Measurements from ENCODE around the gene DLGAP4. TPM values are rescaled to one million over a fixed set of nuclear protein-coding genes. Genes with fewer than 3 reads are reported as not detected.

DLGAP4 gene
- total RNA-seq, 2 donors from 2014 or later: 23.1 to 60.0 TPM

DNA sequence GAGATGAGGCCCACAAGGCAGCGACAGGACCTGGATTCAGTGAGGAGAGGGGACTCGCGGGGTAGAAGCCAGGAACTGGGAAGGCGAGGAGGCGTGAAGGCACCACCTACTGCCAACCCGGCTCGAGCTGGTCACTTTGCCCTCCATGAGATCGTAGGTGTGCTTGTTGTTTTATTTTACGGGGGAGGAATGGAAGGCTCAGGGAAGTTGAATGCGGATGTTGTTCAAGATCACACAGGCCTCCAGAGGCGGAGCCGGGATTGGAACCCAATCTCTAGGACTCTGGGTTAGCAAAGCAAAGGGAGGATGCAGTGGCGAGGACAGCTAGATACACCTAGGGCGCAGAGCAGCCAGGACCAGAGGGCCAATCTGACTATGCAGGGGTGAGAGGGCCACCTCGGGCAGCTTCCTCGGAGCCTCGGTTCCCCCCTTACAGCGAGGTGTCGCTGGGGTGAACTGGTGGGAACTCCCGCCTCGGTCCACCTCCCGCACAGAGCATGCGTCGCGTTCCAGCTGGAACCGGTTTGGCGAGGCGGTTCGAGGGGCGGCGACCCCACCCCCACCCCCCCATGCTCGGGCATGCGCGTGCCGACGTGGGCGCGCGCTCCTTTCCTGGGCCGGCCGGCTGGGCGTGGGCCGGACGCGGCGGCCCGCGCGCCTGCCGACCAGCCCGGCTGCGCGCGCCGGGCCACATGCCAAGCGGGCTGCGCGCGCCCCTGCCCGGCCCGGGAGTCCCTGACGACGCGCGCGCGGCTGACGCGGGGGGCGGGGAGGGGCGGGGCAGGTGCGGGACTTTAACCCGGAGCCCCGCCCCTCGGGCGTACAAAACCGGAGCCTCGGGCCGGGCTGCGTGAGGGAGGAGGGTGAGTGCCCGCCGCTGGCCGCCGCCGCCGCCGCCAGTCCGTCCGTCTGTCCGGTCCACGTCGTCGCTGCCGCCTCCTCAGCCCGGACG is 154.8 kb downstream of the DLGAP4 start:
- no peaks in the 10 kb centered on the region for H3K36me3 ChIP-seq (replicated peaks in 1 of 2; ENCODE audit: insufficient read depth in 1 of 2, low read depth in 2 of 2)
- H3K27me3 ChIP-seq: no peaks in the 10 kb centered on the region
- H3K4me3 ChIP-seq: no peak overlapping the region
- DNase-seq: peak; percentile 95 to 97 (median 96)
- H3K9me3 ChIP-seq: no peaks in the 10 kb centered on the region
- intact Hi-C loops (cut with DNase I): no loop called here
- TF ChIP-seq POLR2A (IDR thresholded peaks at IDR 0.05): peak; percentile 84 to 93 (median 86)
- peak in 4 of 7 experiments; percentile 7 to 48 (median 26) for TF ChIP-seq CTCF (IDR thresholded peaks at IDR 0.05)
- WGBS, 2 donors: 12 to 41% methylated on average over 7 to 58 of the region's 96 CpGs
- H3K27ac ChIP-seq: peak overlapping the region; percentile 93 to 97 (median 95)
- H3K4me1 ChIP-seq: peaks cover 41% of the 10 kb centered on the region
- ATAC-seq: peak; percentile 92

DNA sequence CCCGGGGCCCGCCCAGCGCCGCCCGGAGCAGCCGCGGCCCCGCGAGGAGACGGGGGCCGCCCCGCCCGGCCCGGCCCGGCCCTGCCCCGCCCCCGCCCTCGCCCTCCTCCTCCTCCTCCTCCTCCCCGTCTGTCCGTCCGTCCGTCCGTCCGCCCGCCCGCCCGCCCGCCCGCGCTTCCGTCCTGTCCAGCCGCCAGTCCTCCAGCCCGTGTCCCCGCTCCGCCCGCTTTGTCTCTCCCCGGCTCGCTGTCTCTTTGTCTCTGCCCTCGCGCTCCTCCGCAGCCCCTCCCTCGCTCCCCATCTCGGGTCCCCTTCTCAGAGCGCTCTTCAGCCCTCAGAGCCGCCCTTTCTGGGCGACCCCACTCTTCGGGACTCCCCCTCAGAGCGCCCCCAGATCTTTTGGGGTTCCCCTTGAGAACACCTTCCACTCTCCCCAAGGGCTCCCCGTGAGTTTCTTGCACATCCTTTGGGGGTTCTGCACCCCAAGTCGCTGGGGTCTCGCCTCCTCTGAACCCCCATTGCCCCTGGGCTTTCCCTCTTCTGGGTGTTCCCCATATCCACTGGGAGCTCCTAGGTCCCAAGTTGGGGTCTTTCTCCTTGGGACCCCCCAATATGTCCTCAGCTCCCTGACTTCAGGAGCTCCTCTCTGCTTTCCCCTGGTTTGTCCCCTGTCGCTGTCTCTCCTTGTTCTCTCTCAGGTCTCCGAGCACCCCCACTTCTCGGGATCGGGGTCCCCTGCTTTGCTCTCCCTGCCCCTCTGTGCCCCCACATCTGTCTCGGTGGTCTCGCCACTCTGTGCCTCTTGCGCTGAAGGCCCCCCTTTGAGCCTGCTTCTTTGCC is 155.7 kb downstream of the DLGAP4 start:
- DNase-seq (peak; percentile 67 to 68 (median 68)), ATAC-seq (peak; percentile 52)
- Histone ChIP-seq H3K36me3 (replicated peaks in 1 of 2; ENCODE audit: insufficient read depth in 1 of 2, low read depth in 2 of 2) (no peaks in the 10 kb centered on the region), H3K27me3 (no peaks in the 10 kb centered on the region), H3K27ac (peak overlapping the region; percentile 93 to 96 (median 94)), H3K4me1 (peaks cover 50% of the 10 kb centered on the region), H3K4me3 (peak overlapping the region; percentile 59 to 65), H3K9me3 (no peaks in the 10 kb centered on the region)
- intact Hi-C loops (cut with DNase I): no loop called here
- WGBS, 2 donors: 1% methylated on average over 22 of the region's 58 CpGs
- TF ChIP-seq POLR2A (IDR thresholded peaks at IDR 0.05): peak in 2 of 3 donors; percentile 25 to 27
- TF ChIP-seq CTCF (IDR thresholded peaks at IDR 0.05): no peak

GRCh38 chr20:36462440-36463211 is 156.5 kb downstream of the DLGAP4 start:
- Histone ChIP-seq H3K27ac (peak overlapping the region; percentile 93 to 96 (median 94)), H3K36me3 (replicated peaks in 1 of 2; ENCODE audit: insufficient read depth in 1 of 2, low read depth in 2 of 2) (no peaks in the 10 kb centered on the region), H3K4me1 (peaks cover 58% of the 10 kb centered on the region), H3K9me3 (no peaks in the 10 kb centered on the region), H3K27me3 (no peaks in the 10 kb centered on the region), H3K4me3 (peak overlapping the region; percentile 59 to 65)
- TF ChIP-seq CTCF (IDR thresholded peaks at IDR 0.05): no peak
- TF ChIP-seq POLR2A (IDR thresholded peaks at IDR 0.05): peak; percentile 40 to 71 (median 66)
- intact Hi-C loops (cut with DNase I): no loop called here
- WGBS, 2 donors: 0 to 2% methylated on average over 11 to 21 of the region's 21 CpGs
- ATAC-seq (no peak), DNase-seq (peak; percentile 50 to 70 (median 63))

DNA sequence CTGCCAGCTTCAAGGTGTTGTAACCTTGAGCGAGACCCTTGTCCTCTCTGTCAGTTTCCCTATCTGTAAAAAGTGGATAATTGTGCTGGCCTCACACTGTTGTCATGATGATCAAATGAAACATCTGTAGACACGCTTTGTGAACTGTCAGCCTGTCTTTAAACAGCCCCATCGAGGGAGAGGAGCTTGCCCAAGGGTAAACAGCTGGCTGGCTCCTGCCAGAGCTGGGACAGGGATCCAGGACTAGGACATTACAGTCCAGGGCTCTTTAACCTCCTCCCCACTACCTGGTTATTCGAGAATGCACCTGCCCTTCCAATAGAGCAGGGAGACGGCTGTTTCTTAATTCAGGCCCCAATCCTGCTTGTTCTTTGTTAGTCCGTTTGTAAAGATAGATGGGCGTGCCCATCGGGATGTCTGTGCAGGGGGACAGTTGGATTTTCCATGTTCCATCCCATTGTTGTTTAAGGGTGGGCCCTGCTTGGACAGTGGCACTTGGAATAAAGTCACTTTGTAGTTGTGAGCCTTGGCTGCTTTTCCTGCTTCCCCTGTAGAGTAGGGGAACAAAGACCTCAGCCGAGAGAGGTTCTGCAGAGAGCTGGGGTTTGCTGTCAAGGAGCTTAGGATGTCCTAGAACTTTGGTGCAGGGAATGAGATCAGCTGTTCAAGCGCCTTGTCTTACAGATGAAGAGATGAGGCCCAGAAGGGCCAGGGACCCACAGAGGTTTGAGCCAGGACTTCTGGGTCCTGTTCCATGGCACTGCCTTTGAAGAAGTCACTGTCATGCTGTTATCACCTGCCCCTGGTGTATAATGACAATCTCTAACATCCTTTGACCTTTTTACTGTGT is 157.3 kb downstream of the DLGAP4 start:
- DNase-seq (no peak), ATAC-seq (no peak)
- Histone ChIP-seq H3K4me1 (peaks cover 66% of the 10 kb centered on the region), H3K36me3 (replicated peaks in 1 of 2; ENCODE audit: insufficient read depth in 1 of 2, low read depth in 2 of 2) (no peaks in the 10 kb centered on the region), H3K27ac (peak overlapping the region; percentile 93 to 96 (median 94)), H3K9me3 (no peaks in the 10 kb centered on the region), H3K27me3 (no peaks in the 10 kb centered on the region), H3K4me3 (no peak overlapping the region)
- TF ChIP-seq CTCF (IDR thresholded peaks at IDR 0.05) (no peak), POLR2A (IDR thresholded peaks at IDR 0.05) (no peak)
- intact Hi-C loops (cut with DNase I): no loop called here
- 18 to 23% methylated on average over 7 to 10 of the region's 10 CpGs for WGBS, 2 donors

All from body of pancreas (tissue), 4 donors.